Stimulated activated CD8-positive, alpha-beta memory T cell treated with anti-CD3 and anti-CD28 coated beads, Interleukin-7, amount 100 ng/mL, for 4 hours (primary cell): Measurements from ENCODE around the gene TOX3.

ENCODE experiments used
- DNase-seq, 2 donors: peaks; one replicate each; pipeline ENCODE4 v3.0.0-alpha.2; 2020; ENCODE audit warnings: low read depth in 2 of 2

Gene TOX3

GRCh38 chr16:52537516-52537915, 9.4 kb downstream of the TOX3 start:
- DNase-seq: no peak

- no peak for DNase-seq
Observed at GRCh38 chr16:52535076-52535475, 11.9 kb downstream of the TOX3 start.

- DNase-seq: no peak
Observed at GRCh38 chr16:52533296-52533695, 13.6 kb downstream of the TOX3 start.

- DNase-seq: no peak
Observed at GRCh38 chr16:52532384-52532783, 14.6 kb downstream of the TOX3 start.

GRCh38 chr16:52529226-52529625, 17.7 kb downstream of the TOX3 start:
- no peak for DNase-seq

- DNase-seq: no peak
Observed at GRCh38 chr16:52528393-52529065, 18.4 kb downstream of the TOX3 start.

GRCh38 chr16:52526830-52527229, 20.1 kb downstream of the TOX3 start:
- DNase-seq: no peak

- no peak for DNase-seq
Observed at GRCh38 chr16:52526116-52526828, 20.7 kb downstream of the TOX3 start.

GRCh38 chr16:52521570-52521969, 25.4 kb downstream of the TOX3 start:
- no peak for DNase-seq

- no peak for DNase-seq
Observed at GRCh38 chr16:52518884-52519283, 28.1 kb downstream of the TOX3 start.

GRCh38 chr16:52515068-52515671, 31.8 kb downstream of the TOX3 start:
- no peak for DNase-seq

- DNase-seq: no peak
Observed at GRCh38 chr16:52512297-52512987, 34.5 kb downstream of the TOX3 start.

- DNase-seq: no peak
Observed at GRCh38 chr16:52501746-52502145, 45.2 kb downstream of the TOX3 start.

- DNase-seq: no peak
Observed at GRCh38 chr16:52500963-52501362, 46.0 kb downstream of the TOX3 start.

- no peak for DNase-seq
Observed at GRCh38 chr16:52499060-52499440, 47.9 kb downstream of the TOX3 start.

- DNase-seq: no peak
Observed at GRCh38 chr16:52498328-52499059, 48.4 kb downstream of the TOX3 start.

GRCh38 chr16:52497067-52497816, 49.7 kb downstream of the TOX3 start:
- no peak for DNase-seq

- no peak for DNase-seq
Observed at GRCh38 chr16:52496051-52496876, 50.7 kb downstream of the TOX3 start.

GRCh38 chr16:52494621-52495020, 52.3 kb downstream of the TOX3 start:
- no peak for DNase-seq

GRCh38 chr16:52494145-52494544, 52.8 kb downstream of the TOX3 start:
- no peak for DNase-seq
